ENCODE measurements around the gene GOLGA6L25. TPM values are rescaled to one million over a fixed set of nuclear protein-coding genes. Genes with fewer than 3 reads are reported as not detected.

Gene GOLGA6L25
- not detected for total RNA-seq

GRCh38 chr15:28553268-28553667 is at the start of gene GOLGA6L25:
Gene GOLGA6L25 (plus strand): TSS chr15:28553568. CDS start chr15:28553629, 61 bp downstream.

GRCh38 chr15:28532954-28533353 is 20.4 kb upstream of the GOLGA6L25 start, which contains the start of gene GOLGA8G:
Gene GOLGA8G (minus strand): TSS chr15:28532971. CDS start chr15:28532909, 62 bp downstream.

Other genes starting within 250 kb of the GOLGA6L25 start
- gene HERC2, start 231.4 kb upstream of the GOLGA6L25 start, total RNA-seq = 80.4 TPM
- not detected for gene GOLGA6L24, start 195.5 kb upstream of the GOLGA6L25 start, total RNA-seq
- 0.05 TPM for gene GOLGA8F, start 174.9 kb upstream of the GOLGA6L25 start, total RNA-seq
- gene GOLGA8G, start 20.6 kb upstream of the GOLGA6L25 start, total RNA-seq = not detected
- gene GOLGA8M, start 158.9 kb downstream of the GOLGA6L25 start, total RNA-seq = 1.9 TPM

All from camera-type eye (tissue), 1 donor.